ENCODE results near the gene SGK1.
"Not testable (repeated sequence)": the region's sequence is repeated elsewhere in the genome, so short reads cannot be mapped to it uniquely, and the experiment has no call there.

SGK1 gene

GRCh38 chr6:134216301-134217010 is 101.5 kb downstream of the SGK1 start:
- no peak for DNase-seq

GRCh38 chr6:134213410-134213809 is 104.5 kb downstream of the SGK1 start:
- DNase-seq: not testable (repeated sequence)

GRCh38 chr6:134211297-134211696 is 106.6 kb downstream of the SGK1 start:
- DNase-seq: no peak

GRCh38 chr6:134207421-134207820 is 110.5 kb downstream of the SGK1 start:
- DNase-seq: no peak

- no peak for DNase-seq
Observed at GRCh38 chr6:134205366-134205765, 112.5 kb downstream of the SGK1 start.

GRCh38 chr6:134204759-134205158 is 113.2 kb downstream of the SGK1 start:
- DNase-seq: not testable (repeated sequence)

- no peak for DNase-seq
Observed at GRCh38 chr6:134204031-134204430, 113.9 kb downstream of the SGK1 start.

GRCh38 chr6:134201716-134202115 is 116.2 kb downstream of the SGK1 start:
- DNase-seq: no peak

- DNase-seq: no peak
Observed at GRCh38 chr6:134199848-134200606, 117.9 kb downstream of the SGK1 start.

GRCh38 chr6:134198093-134198492 is 119.8 kb downstream of the SGK1 start:
- no peak for DNase-seq

GRCh38 chr6:134197685-134198084 is 120.2 kb downstream of the SGK1 start:
- DNase-seq: not testable (repeated sequence)

GRCh38 chr6:134196568-134197193 is 121.2 kb downstream of the SGK1 start:
- DNase-seq: no peak

GRCh38 chr6:134195985-134196384 is 121.9 kb downstream of the SGK1 start:
- no peak for DNase-seq

- DNase-seq: no peak
Observed at GRCh38 chr6:134195164-134195906, 122.6 kb downstream of the SGK1 start.

- DNase-seq: no peak
Observed at GRCh38 chr6:134193536-134194498, 124.1 kb downstream of the SGK1 start.

GRCh38 chr6:134192609-134193008 is 125.3 kb downstream of the SGK1 start:
- not testable (repeated sequence) for DNase-seq

- no peak for DNase-seq
Observed at GRCh38 chr6:134190883-134191282, 127.0 kb downstream of the SGK1 start.

- no peak for DNase-seq
Observed at GRCh38 chr6:134187751-134188150, 130.2 kb downstream of the SGK1 start.

- no peak for DNase-seq
Observed at GRCh38 chr6:134187154-134187553, 130.8 kb downstream of the SGK1 start.

GRCh38 chr6:134186355-134186754 is 131.6 kb downstream of the SGK1 start:
- DNase-seq: no peak

GRCh38 chr6:134185277-134185676 is 132.6 kb downstream of the SGK1 start:
- no peak for DNase-seq

GRCh38 chr6:134183844-134184243 is 134.1 kb downstream of the SGK1 start:
- no peak for DNase-seq

Data from activated T-cell treated with anti-CD3 and anti-CD28 coated beads, Interleukin-2, amount 50 U/mL, for 1 hour (primary cell).